IPS-18a (cell line): ENCODE data around the gene REX1BD.
A peak's percentile ranks its signal among the peaks of the same experiment; 100 is the strongest.
"Not testable (repeated sequence)": the region's sequence is repeated elsewhere in the genome, so short reads cannot be mapped to it uniquely, and the experiment has no call there.

Source experiments
- H3K27ac ChIP-seq: one replicate; pipeline ENCODE4 v1.5.1; 2013; ENCODE audit warnings: low read length
- H3K27me3 ChIP-seq: one replicate; pipeline ENCODE4 v1.6.1; 2013; ENCODE audit warnings: mild to moderate bottlenecking, low read length; ENCODE audit not compliant: control insufficient read depth, insufficient read depth
- H3K36me3 ChIP-seq: one replicate; pipeline ENCODE4 v1.6.1; 2013; ENCODE audit warnings: low read depth, low read length; ENCODE audit not compliant: control insufficient read depth
- H3K4me1 ChIP-seq: one replicate; pipeline ENCODE4 v1.6.1; 2013; ENCODE audit warnings: low read depth, low read length; ENCODE audit not compliant: control insufficient read depth
- H3K4me3 ChIP-seq: one replicate; pipeline ENCODE4 v1.5.1; 2013; ENCODE audit warnings: low read length
- H3K9ac ChIP-seq: one replicate; pipeline ENCODE4 v1.6.1; 2013; ENCODE audit warnings: mild to moderate bottlenecking, low read length, moderate library complexity
- H3K9me3 ChIP-seq: one replicate; pipeline ENCODE4 v1.6.1; 2013; ENCODE audit warnings: low read depth, low read length; ENCODE audit not compliant: control insufficient read depth

Gene REX1BD

GRCh38 chr19:18595475-18595874 is 6.9 kb downstream of the REX1BD start:
- no peak overlapping the region for H3K9ac ChIP-seq
- no peaks in the 10 kb centered on the region for H3K9me3 ChIP-seq
- H3K27ac ChIP-seq = no peak overlapping the region
- H3K36me3 ChIP-seq = no peaks in the 10 kb centered on the region
- H3K27me3 ChIP-seq = peaks cover 23% of the 10 kb centered on the region
- no peak overlapping the region for H3K4me3 ChIP-seq
- peaks cover 14% of the 10 kb centered on the region for H3K4me1 ChIP-seq

- H3K4me3 ChIP-seq = no peak overlapping the region
Measured at GRCh38 chr19:18596752-18597157, 8.2 kb downstream of the REX1BD start.

GRCh38 chr19:18597809-18598660 is 9.4 kb downstream of the REX1BD start:
- peaks cover 9% of the 10 kb centered on the region for H3K4me1 ChIP-seq
- no peak overlapping the region for H3K4me3 ChIP-seq
- H3K9ac ChIP-seq = no peak overlapping the region
- H3K27me3 ChIP-seq = peaks cover 46% of the 10 kb centered on the region
- no peaks in the 10 kb centered on the region for H3K9me3 ChIP-seq
- H3K27ac ChIP-seq = no peak overlapping the region
- no peaks in the 10 kb centered on the region for H3K36me3 ChIP-seq

More at GRCh38 chr19:18596752-18597157, 8.2 kb downstream of the REX1BD start:
- no peaks in the 10 kb centered on the region for H3K36me3 ChIP-seq
- peaks cover 9% of the 10 kb centered on the region for H3K4me1 ChIP-seq
- H3K27ac ChIP-seq = no peak overlapping the region
- peaks cover 33% of the 10 kb centered on the region for H3K27me3 ChIP-seq
- H3K9ac ChIP-seq = no peak overlapping the region
- H3K9me3 ChIP-seq = no peaks in the 10 kb centered on the region

DNA sequence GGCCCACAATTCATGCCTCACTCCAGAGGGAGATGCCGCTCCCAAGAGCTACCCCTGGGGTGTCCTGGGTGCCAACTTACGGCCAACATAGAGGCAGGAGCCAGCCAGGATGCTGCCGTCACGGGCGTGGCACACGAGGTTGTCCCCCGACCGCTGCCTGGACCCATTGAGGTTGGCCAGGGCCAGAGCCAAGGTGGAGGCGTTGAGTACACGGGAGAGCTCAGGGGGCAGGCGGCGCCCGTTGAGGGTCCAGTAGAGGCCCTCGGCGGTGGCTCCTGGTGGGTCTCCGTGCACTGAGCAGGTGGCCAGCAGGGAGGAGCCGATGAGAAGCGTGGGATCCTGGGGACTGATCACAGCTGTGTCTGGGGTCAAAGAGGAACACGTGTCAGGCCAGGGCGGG is 10.9 kb downstream of the REX1BD start:
- H3K4me3 ChIP-seq = no peak overlapping the region
- peaks cover 61% of the 10 kb centered on the region for H3K27me3 ChIP-seq

DNA sequence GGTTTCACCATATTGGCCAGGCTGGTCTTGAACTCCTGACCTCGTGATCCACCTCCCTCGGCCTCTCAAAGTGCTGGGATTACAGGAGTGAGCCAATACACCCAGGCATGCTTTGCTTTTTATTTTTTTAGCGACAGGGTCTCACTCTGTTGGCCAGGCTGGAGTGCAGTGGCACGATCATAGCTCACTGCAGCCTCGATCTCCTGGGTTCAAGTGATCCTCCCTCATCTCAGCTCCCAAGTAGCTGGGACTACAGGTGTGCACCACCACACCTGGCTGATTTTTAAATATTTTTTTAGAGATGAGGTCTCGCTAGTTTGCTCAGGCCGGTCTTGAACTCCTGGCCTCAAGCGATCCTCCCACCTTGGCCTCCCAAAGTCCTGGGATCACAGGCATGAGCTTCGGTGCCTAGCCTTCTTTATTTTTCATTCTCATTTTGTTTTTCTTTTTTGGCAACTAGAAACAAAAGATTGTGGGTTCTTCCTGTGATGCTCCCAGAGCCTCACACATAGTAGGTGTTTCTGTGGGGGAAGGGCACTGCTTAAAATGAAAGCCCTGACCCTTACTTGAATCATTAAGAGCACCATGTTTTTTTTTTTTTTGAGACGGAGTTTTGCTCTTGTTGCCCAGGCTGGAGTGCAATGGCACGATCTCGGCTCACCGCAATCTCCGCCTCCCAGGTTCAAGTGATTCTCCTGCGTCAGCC is 12.2 kb downstream of the REX1BD start:
- H3K27me3 ChIP-seq = peaks cover 67% of the 10 kb centered on the region
- not testable (repeated sequence) for H3K4me1 ChIP-seq, H3K4me3 ChIP-seq, H3K36me3 ChIP-seq, H3K9ac ChIP-seq, H3K9me3 ChIP-seq, H3K27ac ChIP-seq

More for the DNA sequence above, 10.9 kb downstream of the REX1BD start:
- H3K9ac ChIP-seq = no peak overlapping the region
- peaks cover 12% of the 10 kb centered on the region for H3K4me1 ChIP-seq
- no peaks in the 10 kb centered on the region for H3K9me3 ChIP-seq
- H3K36me3 ChIP-seq = no peaks in the 10 kb centered on the region
- H3K27ac ChIP-seq = no peak overlapping the region

DNA sequence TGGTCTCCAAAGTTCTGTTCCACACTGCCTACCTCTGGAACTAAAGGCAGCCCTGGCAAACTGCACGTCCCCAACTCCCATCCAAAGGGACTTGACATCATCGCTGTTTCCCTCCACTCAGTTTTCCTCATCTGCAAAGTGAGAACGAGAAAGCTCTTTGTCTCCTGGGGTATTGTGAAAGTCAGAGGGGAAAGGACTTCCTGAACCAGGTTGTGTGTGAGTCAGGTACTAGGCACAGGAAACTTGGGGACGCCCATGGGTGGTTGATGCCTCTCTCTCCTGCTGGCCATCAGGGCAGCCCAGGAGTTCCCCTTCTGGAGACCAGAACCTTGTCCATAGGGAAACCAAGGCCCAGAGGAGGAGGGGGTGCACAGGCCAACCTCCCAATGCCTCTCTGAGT is 13.3 kb downstream of the REX1BD start:
- Histone ChIP-seq H3K4me1 (peaks cover 6% of the 10 kb centered on the region), H3K27ac (no peak overlapping the region), H3K9me3 (no peaks in the 10 kb centered on the region), H3K4me3 (no peak overlapping the region), H3K9ac (no peak overlapping the region), H3K36me3 (no peaks in the 10 kb centered on the region), H3K27me3 (peaks cover 72% of the 10 kb centered on the region)

DNA sequence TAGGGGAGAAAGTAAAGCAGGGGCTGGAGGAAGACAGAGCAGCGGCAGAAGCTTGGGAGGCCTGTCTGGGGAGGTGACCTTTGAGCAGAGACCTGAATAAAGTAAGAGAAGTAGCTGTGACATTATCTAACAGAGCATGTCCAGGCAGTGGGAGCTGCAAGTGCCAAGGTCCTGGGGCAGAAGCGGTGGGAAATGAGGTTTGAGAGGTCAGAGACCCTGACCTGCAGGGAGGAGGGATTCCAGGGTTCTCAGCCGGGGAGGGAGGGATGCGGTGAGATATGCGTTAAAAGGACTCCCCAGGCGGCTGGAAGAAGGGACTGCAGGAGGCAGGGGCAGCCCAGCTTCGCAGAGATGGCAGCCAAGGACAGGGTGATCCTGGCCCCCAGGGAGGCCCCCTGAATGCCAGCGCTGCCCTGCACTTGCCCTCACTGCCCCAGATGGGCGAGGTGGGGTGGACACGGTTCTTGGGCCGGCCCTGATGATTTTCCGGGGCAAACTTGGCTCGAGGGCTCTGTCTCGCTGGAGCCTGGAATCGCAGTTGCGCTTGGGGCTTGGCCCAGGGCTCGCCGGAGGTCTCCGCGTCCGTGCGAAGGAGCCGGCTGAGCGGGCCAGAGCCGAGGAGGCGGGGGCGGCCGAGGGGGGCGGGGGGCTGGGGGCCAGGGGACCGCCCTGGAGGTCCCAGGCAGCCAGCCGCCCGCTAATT is 14.8 kb downstream of the REX1BD start:
- H3K27ac ChIP-seq = no peak overlapping the region
- H3K27me3 ChIP-seq = peaks cover 88% of the 10 kb centered on the region
- peaks cover 10% of the 10 kb centered on the region for H3K4me1 ChIP-seq
- no peaks in the 10 kb centered on the region for H3K36me3 ChIP-seq
- H3K9me3 ChIP-seq = no peaks in the 10 kb centered on the region
- peak overlapping the region; percentile 2 for H3K4me3 ChIP-seq
- no peak overlapping the region for H3K9ac ChIP-seq

GRCh38 chr19:18603958-18604819 is 15.6 kb downstream of the REX1BD start:
- H3K4me1 ChIP-seq = peaks cover 15% of the 10 kb centered on the region
- no peak overlapping the region for H3K27ac ChIP-seq
- H3K4me3 ChIP-seq = no peak overlapping the region
- H3K9me3 ChIP-seq = no peaks in the 10 kb centered on the region
- H3K36me3 ChIP-seq = no peaks in the 10 kb centered on the region
- H3K27me3 ChIP-seq = peaks cover 92% of the 10 kb centered on the region
- no peak overlapping the region for H3K9ac ChIP-seq

DNA sequence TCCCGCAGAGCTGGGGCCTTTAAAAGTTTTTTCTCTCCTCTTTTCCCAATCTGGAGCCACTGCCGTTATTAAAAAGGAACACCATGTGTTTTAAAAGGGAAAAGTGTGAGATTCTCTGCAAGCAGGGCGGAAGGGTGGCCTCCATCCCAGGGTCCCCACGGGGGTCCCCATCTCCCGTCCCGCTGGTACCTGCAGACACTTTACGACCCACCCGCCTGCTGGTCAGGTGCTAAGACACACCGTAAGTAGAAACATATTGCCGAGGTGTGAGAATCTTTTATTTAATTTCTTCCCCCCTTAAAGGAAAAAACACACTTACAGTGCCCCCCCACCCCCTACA is 16.2 kb downstream of the REX1BD start:
- no peaks in the 10 kb centered on the region for H3K9me3 ChIP-seq
- H3K27ac ChIP-seq = no peak overlapping the region
- peaks cover 18% of the 10 kb centered on the region for H3K4me1 ChIP-seq
- H3K36me3 ChIP-seq = no peaks in the 10 kb centered on the region
- H3K9ac ChIP-seq = no peak overlapping the region
- H3K4me3 ChIP-seq = no peak overlapping the region
- peaks cover 92% of the 10 kb centered on the region for H3K27me3 ChIP-seq

DNA sequence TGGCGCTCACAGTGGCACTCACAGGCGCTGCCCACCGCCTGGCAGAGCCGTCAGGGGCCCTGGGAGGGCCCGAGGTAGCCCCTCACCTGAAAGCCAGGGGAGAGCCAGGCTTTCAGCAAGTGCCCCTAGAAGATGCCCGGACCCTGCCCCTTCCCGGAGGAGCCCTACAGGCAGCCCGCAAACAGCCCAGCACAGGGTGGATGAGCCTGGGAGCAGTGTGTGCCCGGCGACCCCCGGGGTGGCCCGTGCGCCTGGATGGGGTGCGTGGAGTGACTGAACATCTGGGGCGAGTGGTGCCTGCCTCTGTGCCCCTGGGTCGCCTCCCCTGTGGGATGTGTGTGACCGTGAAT is 16.6 kb downstream of the REX1BD start:
- Histone ChIP-seq H3K27me3 (peaks cover 92% of the 10 kb centered on the region), H3K9me3 (no peaks in the 10 kb centered on the region), H3K36me3 (no peaks in the 10 kb centered on the region), H3K4me3 (no peak overlapping the region), H3K4me1 (peaks cover 21% of the 10 kb centered on the region), H3K9ac (no peak overlapping the region), H3K27ac (no peak overlapping the region)
